Trophoblast cell (in vitro differentiated cells and primary cell): ENCODE measurements around the gene DSE.

Experiments
- DNase-seq, 2 donors: peaks; one replicate each; pipeline ENCODE4 v3.0.0-alpha.2; 2016
- H2AFZ ChIP-seq: 2 replicates; pipeline ENCODE4 v1.6.1; 2013; ENCODE audit warnings: low read length, moderate library complexity, mild to moderate bottlenecking; ENCODE audit not compliant: insufficient read depth, poor library complexity
- H2AK5ac ChIP-seq: 2 replicates; pipeline ENCODE4 v1.6.1; 2013; ENCODE audit warnings: mild to moderate bottlenecking, low read length
- H2BK120ac ChIP-seq: 2 replicates; pipeline ENCODE4 v1.6.1; 2013; ENCODE audit warnings: low read length, mild to moderate bottlenecking, moderate library complexity; ENCODE audit not compliant: insufficient read depth, poor library complexity
- H2BK12ac ChIP-seq: 2 replicates; pipeline ENCODE4 v1.6.1; 2013; ENCODE audit warnings: mild to moderate bottlenecking, low read length, moderate library complexity
- H2BK5ac ChIP-seq: 2 replicates; pipeline ENCODE4 v1.6.1; 2013; ENCODE audit warnings: low read length, low read depth, moderate library complexity, mild to moderate bottlenecking; ENCODE audit not compliant: poor library complexity
- H3K14ac ChIP-seq: 2 replicates; pipeline ENCODE4 v1.6.1; 2013; ENCODE audit warnings: mild to moderate bottlenecking, low read length
- H3K18ac ChIP-seq: 2 replicates; pipeline ENCODE4 v1.6.1; 2013; ENCODE audit warnings: mild to moderate bottlenecking, low read length
- H3K23ac ChIP-seq: 2 replicates; pipeline ENCODE4 v1.6.1; 2013; ENCODE audit warnings: low read length
- H3K27ac ChIP-seq: 2 replicates; pipeline ENCODE4 v1.5.1; 2013; ENCODE audit warnings: low read depth, mild to moderate bottlenecking, inconsistent platforms, low read length, moderate library complexity
- H3K27me3 ChIP-seq: 2 replicates; pipeline ENCODE4 v1.6.1; 2013; ENCODE audit warnings: inconsistent platforms, mild to moderate bottlenecking, low read length, moderate library complexity; ENCODE audit not compliant: insufficient read depth
- H3K36me3 ChIP-seq, 2 experiments: 1 replicate in 1 of 2; 2 replicates in 1 of 2; pipeline ENCODE4 v1.6.1; 2013; ENCODE audit warnings: low read length in 2 of 2, mild to moderate bottlenecking in 2 of 2, moderate library complexity in 1 of 2; ENCODE audit not compliant: insufficient read depth in 2 of 2, control insufficient read depth in 1 of 2
- H3K4ac ChIP-seq: 2 replicates; pipeline ENCODE4 v1.6.1; 2013; ENCODE audit warnings: low read depth, mild to moderate bottlenecking, low read length, moderate library complexity
- H3K4me1 ChIP-seq, 2 experiments: 1 replicate in 1 of 2; 2 replicates in 1 of 2; pipeline ENCODE4 v1.6.1; 2013; ENCODE audit warnings: low read length in 2 of 2, mild to moderate bottlenecking in 2 of 2, moderate library complexity in 1 of 2; ENCODE audit not compliant: insufficient read depth in 2 of 2, control insufficient read depth in 1 of 2
- H3K4me2 ChIP-seq: 2 replicates; pipeline ENCODE4 v1.6.1; 2013; ENCODE audit warnings: inconsistent platforms, mild to moderate bottlenecking, low read length, moderate library complexity
- H3K4me3 ChIP-seq: 2 replicates; pipeline ENCODE4 v1.5.1; 2013; ENCODE audit warnings: mild to moderate bottlenecking, low read depth, low read length, inconsistent platforms
- H3K79me1 ChIP-seq: one replicate; pipeline ENCODE4 v1.6.1; 2013; ENCODE audit warnings: low read length
- H3K79me2 ChIP-seq: 2 replicates; pipeline ENCODE4 v1.6.1; 2013; ENCODE audit warnings: low read length, mild to moderate bottlenecking; ENCODE audit not compliant: control insufficient read depth, insufficient read depth, poor library complexity
- H3K9ac ChIP-seq: 2 replicates; pipeline ENCODE4 v1.6.1; 2013; ENCODE audit warnings: mild to moderate bottlenecking, low read length
- H3K9me3 ChIP-seq: 2 replicates; pipeline ENCODE4 v1.6.1; 2013; ENCODE audit warnings: low read depth, mild to moderate bottlenecking, control low read depth, inconsistent platforms, low read length; ENCODE audit not compliant: insufficient read depth
- H4K12ac ChIP-seq: 2 replicates; pipeline ENCODE4 v1.6.1; 2013; ENCODE audit warnings: low read depth, mild to moderate bottlenecking, low read length, moderate library complexity
- H4K8ac ChIP-seq: 2 replicates; pipeline ENCODE4 v1.6.1; 2013; ENCODE audit warnings: low read depth, mild to moderate bottlenecking, low read length, moderate library complexity
- H4K91ac ChIP-seq: one replicate; pipeline ENCODE4 v1.6.1; 2013; ENCODE audit warnings: low read depth, mild to moderate bottlenecking, low read length, moderate library complexity
- WGBS: extraction: QIAGEN DNeasy Blood & Tissue Kit; methylation state at CpG from one replicate; pipeline ENCODE4 v1.1.7; 2013; ENCODE audit warnings: missing lambda C conversion rate; ENCODE audit not compliant: insufficient read length, insufficient coverage; ENCODE audit errors: extremely low coverage; 5-methylcytosine and 5-hydroxymethylcytosine counted together

Gene DSE

DNA sequence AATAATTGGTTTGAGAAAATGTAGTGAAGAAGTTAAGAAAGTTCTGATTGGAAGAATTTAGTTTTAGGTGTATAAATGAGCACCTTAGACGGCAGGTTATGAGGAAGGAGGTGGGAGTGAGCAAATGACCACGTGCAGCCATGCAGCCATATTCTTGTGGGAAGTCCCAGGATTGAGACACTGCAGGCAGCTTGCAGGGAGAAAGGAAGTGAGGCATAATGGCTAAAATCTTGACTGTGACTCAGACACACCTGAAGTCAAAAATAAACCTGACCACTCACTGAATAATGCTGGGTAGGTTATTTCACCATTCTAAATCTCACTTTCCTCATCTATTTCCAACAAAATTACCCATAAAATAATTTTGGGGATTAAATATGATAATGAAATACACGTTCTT, 16.6 kb downstream of the DSE start:
- no CpG with 5 or more reads among the region's 3 CpGs for WGBS
- Histone ChIP-seq H3K79me2 (no peaks in the 10 kb centered on the region), H4K91ac (no peak overlapping the region), H2AFZ (no peak overlapping the region), H2BK12ac (no peak overlapping the region), H3K9me3 (no peaks in the 10 kb centered on the region), H3K4ac (no peak overlapping the region), H3K27me3 (no peaks in the 10 kb centered on the region), H3K79me1 (peaks cover 3% of the 10 kb centered on the region), H4K12ac (no peak overlapping the region), H2AK5ac (no peak overlapping the region), H3K4me3 (no peak overlapping the region), H2BK120ac (no peak overlapping the region), H3K23ac (no peak overlapping the region), H3K9ac (no peak overlapping the region), H3K4me1 (peaks cover 2 to 12% of the 10 kb centered on the region in 2 experiments), H3K27ac (no peak overlapping the region), H2BK5ac (no peak overlapping the region), H3K14ac (no peak overlapping the region), H3K4me2 (no peak overlapping the region), H3K36me3 (no peaks in the 10 kb centered on the region), H4K8ac (no peak overlapping the region), H3K18ac (no peak overlapping the region)
- DNase-seq, result peak; percentile 79 to 85

DNA sequence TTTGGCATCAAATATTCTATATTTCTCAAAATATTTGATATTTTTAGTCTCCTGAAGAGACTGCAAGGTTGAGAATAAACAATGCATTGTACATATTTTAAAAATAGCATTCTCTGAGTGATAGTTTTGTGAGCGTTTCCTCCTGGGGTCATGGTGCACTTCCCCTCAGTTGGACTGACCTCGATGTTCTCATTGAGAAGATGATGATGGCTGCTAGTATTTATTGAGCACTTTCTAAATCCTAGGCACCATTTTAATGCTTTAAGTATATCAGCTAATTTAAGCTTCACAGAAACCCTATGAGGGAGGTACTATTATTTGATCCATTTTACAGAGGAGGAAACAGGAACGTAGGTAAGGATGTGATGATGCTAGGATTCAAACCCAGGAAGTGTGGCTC, 18.2 kb downstream of the DSE start:
- Histone ChIP-seq H2AK5ac (no peak overlapping the region), H3K18ac (no peak overlapping the region), H3K4me1 (peaks cover 2 to 12% of the 10 kb centered on the region in 2 experiments), H3K9ac (no peak overlapping the region), H4K91ac (no peak overlapping the region), H3K14ac (no peak overlapping the region), H2BK5ac (no peak overlapping the region), H3K36me3 (no peaks in the 10 kb centered on the region), H2BK120ac (no peak overlapping the region), H3K4ac (no peak overlapping the region), H3K79me2 (no peaks in the 10 kb centered on the region), H2BK12ac (no peak overlapping the region), H3K79me1 (peaks cover 3% of the 10 kb centered on the region), H3K23ac (no peak overlapping the region), H3K9me3 (no peaks in the 10 kb centered on the region), H3K4me3 (no peak overlapping the region), H3K4me2 (no peak overlapping the region), H3K27me3 (no peaks in the 10 kb centered on the region), H4K8ac (no peak overlapping the region), H4K12ac (no peak overlapping the region), H3K27ac (no peak overlapping the region), H2AFZ (no peak overlapping the region)
- no peak for DNase-seq
- no CpG with 5 or more reads among the region's 3 CpGs for WGBS

- no peak overlapping the region for H3K4ac ChIP-seq
- H3K23ac ChIP-seq, result no peak overlapping the region
- H3K27me3 ChIP-seq, result no peaks in the 10 kb centered on the region
- DNase-seq, result no peak
- no peak overlapping the region for H2AK5ac ChIP-seq
- H2BK120ac ChIP-seq, result no peak overlapping the region
- H2BK12ac ChIP-seq, result no peak overlapping the region
- no peak overlapping the region for H4K8ac ChIP-seq
- H3K4me1 ChIP-seq, result peaks cover 2 to 8% of the 10 kb centered on the region in 2 experiments
- no peak overlapping the region for H3K4me3 ChIP-seq
- no peak overlapping the region for H3K14ac ChIP-seq
- no peak overlapping the region for H4K91ac ChIP-seq
- no peak overlapping the region for H3K27ac ChIP-seq
- H4K12ac ChIP-seq, result no peak overlapping the region
- H2AFZ ChIP-seq, result no peak overlapping the region
- no peaks in the 10 kb centered on the region for H3K9me3 ChIP-seq
- H3K18ac ChIP-seq, result no peak overlapping the region
- no peak overlapping the region for H3K9ac ChIP-seq
- H3K4me2 ChIP-seq, result no peak overlapping the region
- H3K79me1 ChIP-seq, result peaks cover 3% of the 10 kb centered on the region
- H3K36me3 ChIP-seq, result no peaks in the 10 kb centered on the region
- H2BK5ac ChIP-seq, result no peak overlapping the region
- H3K79me2 ChIP-seq, result no peaks in the 10 kb centered on the region
These were observed 18.6 kb downstream of the DSE start for GRCh38 chr6:116389357-116389756.

GRCh38 chr6:116390581-116390980, 19.8 kb downstream of the DSE start:
- H4K8ac ChIP-seq, result no peak overlapping the region
- peaks cover 3% of the 10 kb centered on the region for H3K79me1 ChIP-seq
- H3K27me3 ChIP-seq, result no peaks in the 10 kb centered on the region
- no peaks in the 10 kb centered on the region for H3K36me3 ChIP-seq
- H2BK12ac ChIP-seq, result no peak overlapping the region
- no peak overlapping the region for H2BK5ac ChIP-seq
- WGBS, result no CpG with 5 or more reads among the region's 4 CpGs
- peaks cover 2 to 6% of the 10 kb centered on the region in 2 experiments for H3K4me1 ChIP-seq
- no peak overlapping the region for H3K9ac ChIP-seq
- H3K14ac ChIP-seq, result no peak overlapping the region
- H3K4ac ChIP-seq, result no peak overlapping the region
- no peak overlapping the region for H3K4me3 ChIP-seq
- no peak overlapping the region for H3K18ac ChIP-seq
- H2BK120ac ChIP-seq, result no peak overlapping the region
- no peak overlapping the region for H4K91ac ChIP-seq
- no peak overlapping the region for H2AFZ ChIP-seq
- no peaks in the 10 kb centered on the region for H3K9me3 ChIP-seq
- H4K12ac ChIP-seq, result no peak overlapping the region
- no peak overlapping the region for H3K27ac ChIP-seq
- no peaks in the 10 kb centered on the region for H3K79me2 ChIP-seq
- no peak overlapping the region for H3K4me2 ChIP-seq
- no peak overlapping the region for H2AK5ac ChIP-seq
- H3K23ac ChIP-seq, result no peak overlapping the region
- no peak for DNase-seq
